PC-3 (cell line): ENCODE results near the gene RBBP4. TPM values are rescaled to one million over a fixed set of nuclear protein-coding genes. Genes with fewer than 3 reads are reported as not detected.

ENCODE experiments used
- ATAC-seq: fragments of 200-7000 bp; cut with Tn5 transposase; 2 replicates; pipeline ENCODE4 v1.9.1; 2020; ENCODE audit warnings: mild to moderate bottlenecking, moderate library complexity
- Bru-seq: library from RNA; stranded (reverse); fragments of 400-500 nt; gene quantifications from one replicate; lab custom pipeline; 2021; lab: Mats Ljungman, UMichigan
- BruChase-seq, 2 experiments: library from RNA; stranded (reverse); fragments of 400-500 nt; gene quantifications; one replicate each; lab custom pipeline; 2021; lab: Mats Ljungman, UMichigan
- BruUV-seq: library from RNA; stranded (reverse); fragments of 400-500 nt; replicated peaks from 2 replicates; lab custom pipeline; 2021; lab: Mats Ljungman, UMichigan
- CTCF ChIA-PET: fragments of 300-600 bp; sonication (Branson Sonifier 250); formaldehyde crosslinking; loops from one replicate; lab custom pipeline; 2022; ENCODE audit warnings: antibody characterized with exemption; lab: Charles Lee
- POLR2A ChIA-PET: fragments of 300-600 bp; sonication (Branson Sonifier 250); formaldehyde crosslinking; loops from one replicate; lab custom pipeline; 2022; ENCODE audit warnings: antibody characterized with exemption; ENCODE audit not compliant: unreplicated experiment; lab: Charles Lee
- DNase-seq: peaks from one replicate; pipeline ENCODE4 v3.0.0-alpha.2; 2015
- H2AFZ ChIP-seq: fragments of 300-600 bp; sonication (generic); 2 replicates; pipeline ENCODE4 v1.6.0; 2016; ENCODE audit warnings: antibody characterized with exemption, low read length
- H3F3A ChIP-seq: fragments of 300-600 bp; sonication (generic); one replicate; pipeline ENCODE4 v1.6.0; 2017; ENCODE audit warnings: antibody characterized with exemption, low read length, control low read depth, mild to moderate bottlenecking; ENCODE audit not compliant: unreplicated experiment
- H3K27ac ChIP-seq: fragments of 300-600 bp; sonication (generic); 2 replicates; pipeline ENCODE4 v1.5.1; 2016; ENCODE audit warnings: mild to moderate bottlenecking, low read length
- H3K27me3 ChIP-seq: fragments of 300-600 bp; sonication (generic); 2 replicates; pipeline ENCODE4 v1.6.1; 2016; ENCODE audit warnings: low read length, mixed read lengths
- H3K36me3 ChIP-seq: fragments of 300-600 bp; sonication (generic); 2 replicates; pipeline ENCODE4 v1.6.1; 2016; ENCODE audit warnings: low read depth, mixed run types, low read length, mixed read lengths
- H3K4me1 ChIP-seq: fragments of 300-600 bp; sonication (generic); 2 replicates; pipeline ENCODE4 v1.5.1; 2016; ENCODE audit warnings: low read length; ENCODE audit not compliant: insufficient read depth
- H3K4me2 ChIP-seq: fragments of 300-600 bp; sonication (generic); 2 replicates; pipeline ENCODE4 v1.6.0; 2016; ENCODE audit warnings: low read length
- H3K4me3 ChIP-seq: fragments of 300-600 bp; sonication (generic); 2 replicates; pipeline ENCODE4 v1.5.1; 2016; ENCODE audit warnings: mild to moderate bottlenecking, low read length, mixed read lengths
- H3K79me2 ChIP-seq: fragments of 300-600 bp; sonication (generic); 2 replicates; pipeline ENCODE4 v1.6.1; 2017; ENCODE audit warnings: low read length, mixed read lengths
- H3K9ac ChIP-seq: fragments of 300-600 bp; sonication (generic); 2 replicates; pipeline ENCODE4 v1.6.0; 2016; ENCODE audit warnings: mild to moderate bottlenecking, low read length
- H3K9me2 ChIP-seq: fragments of 300-600 bp; sonication (generic); replicated peaks from 2 replicates; pipeline ENCODE4 v1.6.1; 2016; ENCODE audit warnings: mixed run types, low read length, mixed read lengths
- H3K9me3 ChIP-seq: fragments of 300-600 bp; sonication (generic); 2 replicates; pipeline ENCODE4 v1.6.1; 2016; ENCODE audit warnings: low read length, mixed read lengths
- H4K20me1 ChIP-seq: fragments of 300-600 bp; sonication (generic); 2 replicates; pipeline ENCODE4 v1.6.1; 2016; ENCODE audit warnings: low read length, mixed read lengths
- EZH2 ChIP-seq: fragments of 300-600 bp; sonication (generic); IDR thresholded peaks from one replicate; pipeline ENCODE4 v1.6.1; 2017; ENCODE audit warnings: antibody characterized with exemption, mild to moderate bottlenecking, low read length; ENCODE audit not compliant: unreplicated experiment
- EZH2phosphoT487 ChIP-seq: fragments of 300-600 bp; sonication (generic); IDR thresholded peaks from 2 replicates; pipeline ENCODE4 v1.6.1; 2018; ENCODE audit warnings: mild to moderate bottlenecking, antibody characterized with exemption, low read length, borderline replicate concordance
- intact Hi-C: fragments of 100-400 bp; cut with micrococcal nuclease; formaldehyde crosslinking; loops from 2 replicates; pipeline ENCODE4 v1.9.0; 2023
- long read RNA-seq: library from polyadenylated mRNA; unstranded; transcript quantifications from one replicate; pipeline ENCODE4 v2.0.0, GENCODE V29; 2021; ENCODE audit not compliant: unreplicated experiment
- total RNA-seq: library from RNA; depleted of rRNA; stranded (reverse); fragments of >200 nt; gene quantifications from 2 replicates; pipeline ENCODE4 v1.2.3, GENCODE V29; 2014; rRNA removed
- TF ChIP-seq, protein P1 (sequence below): fragments of 300-600 bp; sonication (generic); conservative IDR thresholded peaks from 2 replicates; pipeline ENCODE4 v1.5.1; 2017; ENCODE audit warnings: antibody characterized with exemption, low read depth, mild to moderate bottlenecking, low read length

The RBBP4 gene
- 161 and 201 TPM in 2 replicates for total RNA-seq
- percentile 93 among the genes with signal in this experiment for Bru-seq, nascent RNA
- BruChase-seq, experiment 1, labeled RNA remaining after a 6-hour chase, result percentile 95 among the genes with signal in this experiment
- percentile 96 among the genes with signal in this experiment for BruChase-seq, experiment 2, labeled RNA remaining after a 2-hour chase
- long read RNA-seq, full-length matches to known transcripts, result 331 of 389 reads
- long read RNA-seq, partial matches to known transcripts, result 16 of 389 reads
- long read RNA-seq, other reads (novel, unspliced or antisense), result 42 of 389 reads

DNA sequence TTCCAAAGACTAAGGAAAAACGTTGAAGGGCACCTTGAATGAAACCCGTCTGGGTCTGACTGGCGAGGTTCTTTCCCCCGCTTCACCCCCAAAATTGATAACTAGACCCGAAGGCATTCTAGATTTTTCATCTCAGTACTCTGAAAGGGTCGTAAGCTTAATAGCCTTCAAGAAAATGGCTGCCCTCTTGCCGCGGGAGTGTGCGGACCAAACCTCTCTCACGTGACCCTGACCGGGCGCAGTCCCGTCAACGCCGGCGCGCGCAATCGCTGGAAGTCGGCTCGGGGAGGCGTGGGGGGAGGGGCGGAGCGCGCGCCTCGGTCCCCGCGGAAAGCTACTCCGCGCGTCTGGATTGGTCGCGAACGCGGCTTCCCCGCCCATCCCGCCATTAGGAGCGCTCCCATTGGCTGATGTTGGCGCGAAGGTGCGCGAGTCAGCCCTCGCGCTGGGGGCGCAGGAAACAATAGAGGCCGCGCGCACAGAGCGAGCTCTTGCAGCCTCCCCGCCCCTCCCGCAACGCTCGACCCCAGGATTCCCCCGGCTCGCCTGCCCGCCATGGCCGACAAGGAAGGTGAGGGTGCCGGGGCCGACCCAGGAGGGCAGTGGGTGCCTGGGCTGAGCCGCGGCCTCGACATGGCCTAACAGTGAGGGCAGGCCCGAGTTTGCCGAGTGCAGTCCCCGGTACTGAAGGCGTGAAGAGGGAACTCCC, at the start of gene RBBP4:
RBBP4 (plus strand) TSS at position 457 of the 709 bp plus-strand sequence; CDS start at position 556, 99 bp downstream.
- peaks cover 4% of the 10 kb centered on the region; the same call in 1 of the 2 replicates for H4K20me1 ChIP-seq
- H3K27me3 ChIP-seq, result no peaks in the 10 kb centered on the region
- peak within 1 kb of the TSS; percentile 99 for H3K4me2 ChIP-seq
- no TSS peak for BruUV-seq
- no peaks in the 10 kb centered on the region for H3K9me3 ChIP-seq
- H3K4me3 ChIP-seq, result peak within 1 kb of the TSS; percentile 83
- H3K4me1 ChIP-seq, result peaks cover 34% of the 10 kb centered on the region
- ATAC-seq, result peak; percentile 89
- DNase-seq, result peak; percentile 97
- H2AFZ ChIP-seq, result peak within 1 kb of the TSS; percentile 96
- POLR2A ChIA-PET, result interaction anchor here (0.9 kb wide), 1 partner anchor 124 kb away, joined by 3 read pairs; no protein-coding TSS in a partner anchor
- no peaks in the 10 kb centered on the region for H3F3A ChIP-seq
- peak within 1 kb of the TSS; percentile 97 for H3K9ac ChIP-seq
- H3K27ac ChIP-seq, result peak within 1 kb of the TSS; percentile 97
- H3K36me3 ChIP-seq, result peaks cover 31% of the 10 kb centered on the region
- TF ChIP-seq EZH2phosphoT487, result no peak
- TF ChIP-seq, protein P1, sequence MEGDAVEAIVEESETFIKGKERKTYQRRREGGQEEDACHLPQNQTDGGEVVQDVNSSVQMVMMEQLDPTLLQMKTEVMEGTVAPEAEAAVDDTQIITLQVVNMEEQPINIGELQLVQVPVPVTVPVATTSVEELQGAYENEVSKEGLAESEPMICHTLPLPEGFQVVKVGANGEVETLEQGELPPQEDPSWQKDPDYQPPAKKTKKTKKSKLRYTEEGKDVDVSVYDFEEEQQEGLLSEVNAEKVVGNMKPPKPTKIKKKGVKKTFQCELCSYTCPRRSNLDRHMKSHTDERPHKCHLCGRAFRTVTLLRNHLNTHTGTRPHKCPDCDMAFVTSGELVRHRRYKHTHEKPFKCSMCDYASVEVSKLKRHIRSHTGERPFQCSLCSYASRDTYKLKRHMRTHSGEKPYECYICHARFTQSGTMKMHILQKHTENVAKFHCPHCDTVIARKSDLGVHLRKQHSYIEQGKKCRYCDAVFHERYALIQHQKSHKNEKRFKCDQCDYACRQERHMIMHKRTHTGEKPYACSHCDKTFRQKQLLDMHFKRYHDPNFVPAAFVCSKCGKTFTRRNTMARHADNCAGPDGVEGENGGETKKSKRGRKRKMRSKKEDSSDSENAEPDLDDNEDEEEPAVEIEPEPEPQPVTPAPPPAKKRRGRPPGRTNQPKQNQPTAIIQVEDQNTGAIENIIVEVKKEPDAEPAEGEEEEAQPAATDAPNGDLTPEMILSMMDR, result no peak
- TF ChIP-seq EZH2, result no peak
- H3K79me2 ChIP-seq, result peaks cover 90% of the 10 kb centered on the region
- intact Hi-C loops, result loop anchor here (10.0 kb wide), 1 partner anchor 126 kb away; no protein-coding TSS in a partner anchor
- H3K9me2 ChIP-seq, result no peaks in the 10 kb centered on the region
- CTCF ChIA-PET, result interaction anchor here (0.5 to 0.6 kb wide), 2 partner anchors 10 to 103 kb away, joined by 3 read pairs; no protein-coding TSS in a partner anchor

DNA sequence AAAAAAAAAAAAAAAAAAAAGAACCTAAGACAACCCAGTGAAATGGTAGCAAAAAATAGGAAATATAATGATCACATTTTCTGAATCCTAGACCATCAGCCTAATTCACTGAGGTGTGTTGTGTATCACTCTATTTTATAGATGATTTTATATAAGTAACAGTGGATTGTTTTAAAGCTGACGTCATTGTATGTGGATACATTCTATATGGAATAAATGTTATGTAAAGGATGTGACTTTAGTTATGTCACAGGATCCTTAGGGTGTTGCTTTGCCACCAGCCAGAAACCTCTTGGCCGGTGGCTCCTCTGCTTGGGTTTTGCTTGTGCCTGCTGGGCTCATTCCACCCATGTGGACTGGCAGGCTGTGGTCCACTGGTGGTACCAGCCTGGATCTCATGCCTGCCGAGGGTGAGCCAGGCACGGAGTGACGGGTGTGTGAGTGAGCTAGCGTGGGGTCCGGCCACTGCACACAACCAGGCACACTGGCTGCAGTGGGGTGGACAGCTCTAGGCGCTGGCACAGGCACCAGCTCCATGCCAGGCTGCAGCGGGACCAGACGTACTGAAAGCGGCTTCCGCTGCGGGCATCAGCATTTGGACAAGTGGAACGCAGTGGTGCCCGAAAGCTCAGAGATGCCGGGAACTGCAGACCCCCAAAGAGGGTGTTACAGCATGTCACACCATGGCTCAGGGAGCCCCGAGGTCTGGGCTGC, 45.1 kb upstream of the RBBP4 start:
- H3K4me2 ChIP-seq, result no peak overlapping the region
- no peaks in the 10 kb centered on the region for H3K9me2 ChIP-seq
- TF ChIP-seq EZH2phosphoT487, result no peak
- TF ChIP-seq, protein P1, result no peak
- TF ChIP-seq EZH2, result no peak
- no peak overlapping the region for H2AFZ ChIP-seq
- no peaks in the 10 kb centered on the region for H4K20me1 ChIP-seq
- H3K79me2 ChIP-seq, result no peaks in the 10 kb centered on the region
- ChIA-PET POLR2A (no interaction called here), CTCF (no interaction called here)
- intact Hi-C loops, result no loop called here
- no peak overlapping the region for H3K27ac ChIP-seq
- ATAC-seq, result no peak
- H3K4me3 ChIP-seq, result no peak overlapping the region
- H3K9ac ChIP-seq, result no peak overlapping the region
- no peak for DNase-seq
- no peaks in the 10 kb centered on the region for H3K27me3 ChIP-seq
- H3K9me3 ChIP-seq, result no peaks in the 10 kb centered on the region
- H3K4me1 ChIP-seq, result no peaks in the 10 kb centered on the region
- H3K36me3 ChIP-seq, result no peaks in the 10 kb centered on the region
- no TSS peak for BruUV-seq
- no peaks in the 10 kb centered on the region for H3F3A ChIP-seq
